B cell (primary cell): Measurements from ENCODE around the gene TRAP1. TPM values are rescaled to one million over a fixed set of nuclear protein-coding genes. Genes with fewer than 3 reads are reported as not detected.
A peak's percentile ranks its signal among the peaks of the same experiment; 100 is the strongest.
"Not testable (repeated sequence)": the region's sequence is repeated elsewhere in the genome, so short reads cannot be mapped to it uniquely, and the experiment has no call there.

Experiments used
- ATAC-seq: fragments of 200-7000 bp; cut with Tn5 transposase; one replicate; pipeline ENCODE4 v1.10.0; 2021; ENCODE audit warnings: low read depth, mild to moderate bottlenecking, moderate number of reproducible peaks, moderate library complexity
- CTCF ChIA-PET: fragments of 350-600 bp; sonication (Branson Sonifier 250); formaldehyde crosslinking; loops from one replicate; lab custom pipeline; 2021; ENCODE audit warnings: antibody characterized with exemption, inconsistent platforms; lab: Charles Lee
- POLR2A ChIA-PET: fragments of 350-600 bp; sonication (Branson Sonifier 250); formaldehyde crosslinking; loops from one replicate; lab custom pipeline; 2021; ENCODE audit warnings: antibody characterized with exemption; lab: Charles Lee
- DNase-seq: peaks from one replicate; pipeline ENCODE4 v3.0.0; 2013
- H2AFZ ChIP-seq: 2 replicates; pipeline ENCODE4 v1.6.1; 2012; ENCODE audit warnings: mild to moderate bottlenecking, low read depth, low read length; ENCODE audit not compliant: insufficient read depth, poor library complexity, severe bottlenecking
- H3K27ac ChIP-seq, 2 donors: 1 replicate in 1 of 2; 2 replicates in 1 of 2; pipeline ENCODE4 v1.5.1; 2012 to 2013; ENCODE audit warnings: low read length in 2 of 2, mild to moderate bottlenecking in 2 of 2, moderate library complexity in 1 of 2
- H3K27me3 ChIP-seq, 4 experiments: fragments of 200-600 bp in 1 of 4; sonication (generic) in 1 of 4; replicated peaks in 1 of 4; 1 replicate in 2 of 4; 2 replicates in 2 of 4; pipeline versions ENCODE4 v1.6.1 to v1.7.0; 2013 to 2016; ENCODE audit warnings: low read length in 3 of 4, mild to moderate bottlenecking in 2 of 4, mixed read lengths in 1 of 4, moderate library complexity in 1 of 4; ENCODE audit not compliant: insufficient read depth in 4 of 4, control insufficient read depth in 3 of 4; ENCODE audit errors: control extremely low read depth in 1 of 4
- H3K36me3 ChIP-seq, 2 experiments: replicated peaks in 1 of 2; 1 replicate in 1 of 2; 2 replicates in 1 of 2; pipeline versions ENCODE4 v1.6.1 to v1.7.1; 2013; ENCODE audit warnings: low read length in 1 of 2; ENCODE audit not compliant: insufficient read depth in 2 of 2, control insufficient read depth in 1 of 2; ENCODE audit errors: control extremely low read depth in 1 of 2, extremely low read depth in 1 of 2
- H3K4me1 ChIP-seq, 2 donors: fragments of 200-600 bp in 1 of 2; sonication (generic) in 1 of 2; 1 replicate in 1 of 2; 2 replicates in 1 of 2; pipeline versions ENCODE4 v1.5.1 to v1.6.1; 2013 to 2017; ENCODE audit warnings: low read length in 2 of 2; ENCODE audit not compliant: control insufficient read depth in 2 of 2, insufficient read depth in 2 of 2
- H3K4me2 ChIP-seq: replicated peaks from 2 replicates; pipeline ENCODE3; 2012; ENCODE audit warnings: mild to moderate bottlenecking, low read depth, low read length; ENCODE audit not compliant: poor library complexity, severe bottlenecking
- H3K4me3 ChIP-seq, 5 experiments: fragments of 200-600 bp in 1 of 5; sonication (generic) in 1 of 5; 1 replicate in 3 of 5; 2 replicates in 2 of 5; pipeline versions ENCODE4 v1.5.1 to v1.7.0; 2011 to 2016; ENCODE audit warnings: low read length in 4 of 5, mild to moderate bottlenecking in 4 of 5, low read depth in 2 of 5, control low read depth in 1 of 5, moderate library complexity in 1 of 5; ENCODE audit not compliant: insufficient read depth in 1 of 5; ENCODE audit errors: control extremely low read depth in 1 of 5, extremely low read depth in 1 of 5
- H3K79me2 ChIP-seq: fragments of 200-600 bp; sonication (generic); one replicate; pipeline ENCODE4 v1.6.0; 2016; ENCODE audit warnings: low read length; ENCODE audit not compliant: control insufficient read depth, insufficient read depth
- H3K9ac ChIP-seq: fragments of 200-600 bp; sonication (generic); 2 replicates; pipeline ENCODE4 v1.6.1; 2017; ENCODE audit warnings: mild to moderate bottlenecking, low read length, moderate library complexity
- H3K9me3 ChIP-seq, 3 donors: one replicate each; pipeline versions ENCODE4 v1.6.1 to v1.7.1; 2013; ENCODE audit warnings: low read length in 2 of 3; ENCODE audit not compliant: control insufficient read depth in 2 of 3, insufficient read depth in 1 of 3; ENCODE audit errors: control extremely low read depth in 1 of 3
- H4K20me1 ChIP-seq: 2 replicates; pipeline ENCODE4 v1.6.0; 2012; ENCODE audit warnings: mild to moderate bottlenecking, low read length; ENCODE audit not compliant: insufficient read depth, control insufficient read depth, poor library complexity, severe bottlenecking
- H3K27ac Mint-ChIP-seq: one replicate; pipeline ENCODE4 v1.8.0; 2021; ENCODE audit warnings: mixed read lengths
- H3K27me3 Mint-ChIP-seq: one replicate; pipeline ENCODE4 v1.8.0; 2021; ENCODE audit warnings: mixed read lengths
- H3K4me1 Mint-ChIP-seq: one replicate; pipeline ENCODE4 v1.8.0; 2021; ENCODE audit warnings: mixed read lengths
- H3K4me3 Mint-ChIP-seq: one replicate; pipeline ENCODE4 v1.8.0; 2021; ENCODE audit warnings: mixed read lengths
- H3K9me3 Mint-ChIP-seq: one replicate; pipeline ENCODE4 v1.8.0; 2022; ENCODE audit warnings: mixed read lengths; ENCODE audit not compliant: insufficient read depth
- EZH2 ChIP-seq: IDR thresholded peaks from 2 replicates; pipeline ENCODE4 v1.6.1; 2012; ENCODE audit warnings: borderline replicate concordance, low read depth, mild to moderate bottlenecking, moderate library complexity, low read length; ENCODE audit not compliant: insufficient read depth, poor library complexity, severe bottlenecking
- WGBS: methylation state at CpG from one replicate; pipeline ENCODE4 v1.1.5; 2013; ENCODE audit warnings: missing lambda C conversion rate; ENCODE audit not compliant: insufficient coverage; 5-methylcytosine and 5-hydroxymethylcytosine counted together
- intact Hi-C: fragments of 100-400 bp; cut with micrococcal nuclease; formaldehyde crosslinking; loops from one replicate; pipeline ENCODE4 v1.10.0; 2022
- polyA plus RNA-seq: library from polyadenylated mRNA; depleted of rRNA; stranded (reverse); fragments of >200 nt; gene quantifications from 2 replicates; pipeline ENCODE4 v1.2.3, GENCODE V29; 2012
- total RNA-seq, 2 donors: library from RNA; stranded (reverse); fragments of 120-200 nt in 1 of 2; gene quantifications; 1 replicate in 1 of 2; 2 replicates in 1 of 2; pipeline versions ENCODE4 v1.2.3 to v1.2.4, GENCODE V29; 2013 to 2022
- TF ChIP-seq, protein P1 (sequence below): fragments of 200-600 bp; IDR thresholded peaks from one replicate; pipeline ENCODE4 v1.8.0; 2022; ENCODE audit warnings: antibody characterized with exemption, mild to moderate bottlenecking

TRAP1 gene
- total and polyA plus RNA-seq, 2 donors (not counting 1 experiment from before 2014, with no cell fraction given) = 51.1 to 88.4 TPM

GRCh38 chr16:3659251-3659650 is 58.1 kb downstream of the TRAP1 start:
- H3K4me1 Mint-ChIP-seq = peaks cover under 1% of the 10 kb centered on the region
- intact Hi-C loops = no loop called here
- 100% methylated on average over 1 of the region's 3 CpGs for WGBS
- H3K9ac ChIP-seq = no peak overlapping the region
- H3K4me2 ChIP-seq = no peak overlapping the region
- H3K4me3 ChIP-seq = no peak overlapping the region
- no peak overlapping the region for H3K27ac ChIP-seq
- DNase-seq (no peak), ATAC-seq (no peak)
- no peak overlapping the region for H2AFZ ChIP-seq
- H4K20me1 ChIP-seq = no peaks in the 10 kb centered on the region
- ChIA-PET POLR2A (no interaction called here), CTCF (interaction anchor here (1.4 kb wide), 1 partner anchor 132 kb away, joined by 3 read pairs; no protein-coding TSS in a partner anchor)
- no peaks in the 10 kb centered on the region for H3K9me3 Mint-ChIP-seq
- TF ChIP-seq, protein P1, sequence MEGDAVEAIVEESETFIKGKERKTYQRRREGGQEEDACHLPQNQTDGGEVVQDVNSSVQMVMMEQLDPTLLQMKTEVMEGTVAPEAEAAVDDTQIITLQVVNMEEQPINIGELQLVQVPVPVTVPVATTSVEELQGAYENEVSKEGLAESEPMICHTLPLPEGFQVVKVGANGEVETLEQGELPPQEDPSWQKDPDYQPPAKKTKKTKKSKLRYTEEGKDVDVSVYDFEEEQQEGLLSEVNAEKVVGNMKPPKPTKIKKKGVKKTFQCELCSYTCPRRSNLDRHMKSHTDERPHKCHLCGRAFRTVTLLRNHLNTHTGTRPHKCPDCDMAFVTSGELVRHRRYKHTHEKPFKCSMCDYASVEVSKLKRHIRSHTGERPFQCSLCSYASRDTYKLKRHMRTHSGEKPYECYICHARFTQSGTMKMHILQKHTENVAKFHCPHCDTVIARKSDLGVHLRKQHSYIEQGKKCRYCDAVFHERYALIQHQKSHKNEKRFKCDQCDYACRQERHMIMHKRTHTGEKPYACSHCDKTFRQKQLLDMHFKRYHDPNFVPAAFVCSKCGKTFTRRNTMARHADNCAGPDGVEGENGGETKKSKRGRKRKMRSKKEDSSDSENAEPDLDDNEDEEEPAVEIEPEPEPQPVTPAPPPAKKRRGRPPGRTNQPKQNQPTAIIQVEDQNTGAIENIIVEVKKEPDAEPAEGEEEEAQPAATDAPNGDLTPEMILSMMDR = no peak
- TF ChIP-seq EZH2 = no peak
- H3K36me3 ChIP-seq = peaks cover 0 to 72% of the 10 kb centered on the region in 2 experiments
- H3K27ac Mint-ChIP-seq = no peak overlapping the region
- no peaks in the 10 kb centered on the region for H3K9me3 ChIP-seq
- H3K4me1 ChIP-seq = no peaks in the 10 kb centered on the region
- no peak overlapping the region for H3K4me3 Mint-ChIP-seq
- H3K79me2 ChIP-seq = no peaks in the 10 kb centered on the region
- no peaks in the 10 kb centered on the region for H3K27me3 Mint-ChIP-seq
- H3K27me3 ChIP-seq = no peaks in the 10 kb centered on the region

- Histone ChIP-seq H3K27ac (no peak overlapping the region), H3K9me3 (no peaks in the 10 kb centered on the region), H3K79me2 (no peaks in the 10 kb centered on the region), H4K20me1 (no peaks in the 10 kb centered on the region), H3K36me3 (peaks cover 0 to 57% of the 10 kb centered on the region in 2 experiments), H3K4me1 (no peaks in the 10 kb centered on the region), H3K27me3 (no peaks in the 10 kb centered on the region), H3K4me3 (no peak overlapping the region), H2AFZ (no peak overlapping the region), H3K9ac (no peak overlapping the region), H3K4me2 (no peak overlapping the region)
- H3K27me3 Mint-ChIP-seq = no peaks in the 10 kb centered on the region
- intact Hi-C loops = no loop called here
- DNase-seq (no peak), ATAC-seq (no peak)
- no peak for TF ChIP-seq EZH2
- TF ChIP-seq, protein P1 = no peak
- ChIA-PET CTCF (no interaction called here), POLR2A (no interaction called here)
- H3K4me3 Mint-ChIP-seq = no peak overlapping the region
- H3K27ac Mint-ChIP-seq = peak overlapping the region; percentile 26
- WGBS = 94% methylated on average over 39 of the region's 42 CpGs
- peaks cover 2% of the 10 kb centered on the region for H3K4me1 Mint-ChIP-seq
- H3K9me3 Mint-ChIP-seq = no peaks in the 10 kb centered on the region
Observed at GRCh38 chr16:3656491-3657468, 60.5 kb downstream of the TRAP1 start.

- H3K4me3 Mint-ChIP-seq, H3K4me2 ChIP-seq, H3K27ac ChIP-seq, H3K4me1 ChIP-seq, intact Hi-C loops, POLR2A ChIA-PET, H3K27me3 ChIP-seq, H3K9me3 ChIP-seq, H3K9ac ChIP-seq, H3K4me3 ChIP-seq, H3K4me1 Mint-ChIP-seq, H2AFZ ChIP-seq, H3K27ac Mint-ChIP-seq, H3K27me3 Mint-ChIP-seq, H4K20me1 ChIP-seq, H3K79me2 ChIP-seq, DNase-seq, ATAC-seq, CTCF ChIA-PET, H3K9me3 Mint-ChIP-seq: not testable (repeated sequence)
- H3K36me3 ChIP-seq = peaks cover 0 to 57% of the 10 kb centered on the region in 2 experiments
- no CpG with 5 or more reads among the region's 10 CpGs for WGBS
Observed at GRCh38 chr16:3656160-3656490, 61.2 kb downstream of the TRAP1 start.
